HEK293 (cell line): ENCODE results near the gene EIF2B5.
A peak's percentile ranks its signal among the peaks of the same experiment; 100 is the strongest.

ENCODE experiments used
- CTCF ChIA-PET: fragments of 350-600 bp; formaldehyde crosslinking; extraction: SDS; loops from one replicate; lab custom pipeline; 2021; ENCODE audit warnings: antibody characterized with exemption; lab: Yijun Ruan, JAX
- POLR2A ChIA-PET: fragments of 300-600 bp; formaldehyde crosslinking; extraction: SDS; loops from one replicate; lab custom pipeline; 2020; ENCODE audit warnings: antibody characterized with exemption, inconsistent platforms; lab: Yijun Ruan, JAX
- H3K27ac ChIP-seq: fragments of 200-500 bp; sonication (Bioruptor generic); 2 replicates; pipeline ENCODE4 v1.5.1; 2014; ENCODE audit warnings: low read depth, low read length, control low read depth, inconsistent platforms; ENCODE audit errors: extremely low read depth
- H3K36me3 ChIP-seq, 2 experiments: fragments of 200-500 bp in 1 of 2; sonication (Bioruptor generic) in 1 of 2; 1 replicate in 1 of 2; 2 replicates in 1 of 2; pipeline ENCODE4 v1.5.1; 2014 to 2017; ENCODE audit warnings: inconsistent platforms in 2 of 2, low read length in 2 of 2; ENCODE audit not compliant: control insufficient read depth in 2 of 2, insufficient read depth in 1 of 2
- H3K4me1 ChIP-seq: fragments of 200-500 bp; sonication (Bioruptor generic); 2 replicates; pipeline ENCODE4 v1.5.1; 2014; ENCODE audit warnings: mild to moderate bottlenecking, low read length, inconsistent platforms; ENCODE audit not compliant: control insufficient read depth, insufficient read depth
- H3K4me3 ChIP-seq: 2 replicates; pipeline ENCODE4 v1.5.1; 2011; ENCODE audit warnings: low read depth, mild to moderate bottlenecking, control low read depth, low read length, moderate library complexity
- H3K9me3 ChIP-seq: fragments of 200-500 bp; sonication (Bioruptor generic); 2 replicates; pipeline ENCODE4 v1.5.1; 2014; ENCODE audit warnings: low read depth, low read length, inconsistent platforms; ENCODE audit not compliant: control insufficient read depth, insufficient read depth
- KLF7 ChIP-seq: fragments of 450-650 bp; formaldehyde crosslinking; IDR thresholded peaks from 2 replicates; pipeline ENCODE4 v1.5.1; 2016; ENCODE audit warnings: missing biosample characterization, missing genetic modification characterization, borderline replicate concordance
- MZF1 ChIP-seq: fragments of 450-650 bp; formaldehyde crosslinking; IDR thresholded peaks from 2 replicates; pipeline ENCODE4 v1.5.1; 2017; ENCODE audit warnings: missing biosample characterization, missing genetic modification characterization, borderline replicate concordance
- OSR2 ChIP-seq: fragments of 450-650 bp; formaldehyde crosslinking; IDR thresholded peaks from 2 replicates; pipeline ENCODE4 v1.5.1; 2016; ENCODE audit warnings: missing biosample characterization, missing genetic modification characterization
- YY2 ChIP-seq: fragments of 450-650 bp; formaldehyde crosslinking; IDR thresholded peaks from 2 replicates; pipeline ENCODE4 v1.5.1; 2016; ENCODE audit warnings: missing biosample characterization, missing genetic modification characterization
- ZBTB26 ChIP-seq: fragments of 450-650 bp; formaldehyde crosslinking; optimal IDR thresholded peaks from 2 replicates; pipeline ENCODE3; 2016; ENCODE audit warnings: missing biosample characterization, mild to moderate bottlenecking, missing genetic modification characterization
- ZNF132 ChIP-seq: fragments of 450-650 bp; formaldehyde crosslinking; IDR thresholded peaks from 2 replicates; pipeline ENCODE4 v1.5.1; 2017; ENCODE audit warnings: missing biosample characterization, missing genetic modification characterization, borderline replicate concordance
- ZNF169 ChIP-seq: fragments of 450-650 bp; formaldehyde crosslinking; IDR thresholded peaks from 2 replicates; pipeline ENCODE4 v1.5.1; 2016; ENCODE audit warnings: missing biosample characterization, missing genetic modification characterization
- ZNF221 ChIP-seq: fragments of 450-650 bp; formaldehyde crosslinking; IDR thresholded peaks from 2 replicates; pipeline ENCODE4 v1.5.1; 2017; ENCODE audit warnings: missing biosample characterization, missing genetic modification characterization, borderline replicate concordance
- ZNF488 ChIP-seq: fragments of 450-650 bp; formaldehyde crosslinking; IDR thresholded peaks from 2 replicates; pipeline ENCODE4 v1.5.1; 2016; ENCODE audit warnings: missing biosample characterization, missing genetic modification characterization
- ZNF521 ChIP-seq: fragments of 450-650 bp; formaldehyde crosslinking; IDR thresholded peaks from 2 replicates; pipeline ENCODE4 v1.5.1; 2017; ENCODE audit warnings: missing biosample characterization, mild to moderate bottlenecking, missing genetic modification characterization
- ZNF558 ChIP-seq: fragments of 450-650 bp; formaldehyde crosslinking; IDR thresholded peaks from 2 replicates; pipeline ENCODE4 v1.5.1; 2016; ENCODE audit warnings: missing biosample characterization, missing genetic modification characterization
- ZNF571 ChIP-seq: fragments of 450-650 bp; formaldehyde crosslinking; IDR thresholded peaks from 2 replicates; pipeline ENCODE4 v1.5.0; 2017; ENCODE audit warnings: missing biosample characterization, missing genetic modification characterization
- ZNF623 ChIP-seq: fragments of 450-650 bp; formaldehyde crosslinking; IDR thresholded peaks from 2 replicates; pipeline ENCODE4 v1.5.1; 2016; ENCODE audit warnings: missing biosample characterization, missing genetic modification characterization
- ZNF747 ChIP-seq: fragments of 450-650 bp; formaldehyde crosslinking; IDR thresholded peaks from 2 replicates; pipeline ENCODE4 v1.5.1; 2016; ENCODE audit warnings: missing biosample characterization, missing genetic modification characterization
- ZNF777 ChIP-seq: fragments of 450-650 bp; formaldehyde crosslinking; IDR thresholded peaks from 2 replicates; pipeline ENCODE4 v1.5.1; 2017; ENCODE audit warnings: missing biosample characterization, missing genetic modification characterization, borderline replicate concordance
- ZSCAN18 ChIP-seq: fragments of 450-650 bp; formaldehyde crosslinking; IDR thresholded peaks from 2 replicates; pipeline ENCODE4 v1.5.1; 2016; ENCODE audit warnings: missing biosample characterization, missing genetic modification characterization
- ZSCAN5A ChIP-seq: fragments of 450-650 bp; formaldehyde crosslinking; IDR thresholded peaks from 2 replicates; pipeline ENCODE4 v1.5.1; 2016; ENCODE audit warnings: missing biosample characterization, missing genetic modification characterization
- TF ChIP-seq, protein P1 (sequence below): fragments of 450-650 bp; IDR thresholded peaks from 2 replicates; pipeline ENCODE4 v1.5.1; 2018; ENCODE audit warnings: missing biosample characterization, mild to moderate bottlenecking, missing genetic modification characterization
- TF ChIP-seq, protein P2 (sequence below): fragments of 450-650 bp; formaldehyde crosslinking; IDR thresholded peaks from 2 replicates; pipeline ENCODE4 v1.5.1; 2016; ENCODE audit warnings: missing biosample characterization, missing genetic modification characterization
- TF ChIP-seq, protein P3 (sequence below): fragments of 450-650 bp; formaldehyde crosslinking; IDR thresholded peaks from 2 replicates; pipeline ENCODE4 v1.5.1; 2016; ENCODE audit warnings: missing biosample characterization, missing genetic modification characterization

Gene EIF2B5

DNA sequence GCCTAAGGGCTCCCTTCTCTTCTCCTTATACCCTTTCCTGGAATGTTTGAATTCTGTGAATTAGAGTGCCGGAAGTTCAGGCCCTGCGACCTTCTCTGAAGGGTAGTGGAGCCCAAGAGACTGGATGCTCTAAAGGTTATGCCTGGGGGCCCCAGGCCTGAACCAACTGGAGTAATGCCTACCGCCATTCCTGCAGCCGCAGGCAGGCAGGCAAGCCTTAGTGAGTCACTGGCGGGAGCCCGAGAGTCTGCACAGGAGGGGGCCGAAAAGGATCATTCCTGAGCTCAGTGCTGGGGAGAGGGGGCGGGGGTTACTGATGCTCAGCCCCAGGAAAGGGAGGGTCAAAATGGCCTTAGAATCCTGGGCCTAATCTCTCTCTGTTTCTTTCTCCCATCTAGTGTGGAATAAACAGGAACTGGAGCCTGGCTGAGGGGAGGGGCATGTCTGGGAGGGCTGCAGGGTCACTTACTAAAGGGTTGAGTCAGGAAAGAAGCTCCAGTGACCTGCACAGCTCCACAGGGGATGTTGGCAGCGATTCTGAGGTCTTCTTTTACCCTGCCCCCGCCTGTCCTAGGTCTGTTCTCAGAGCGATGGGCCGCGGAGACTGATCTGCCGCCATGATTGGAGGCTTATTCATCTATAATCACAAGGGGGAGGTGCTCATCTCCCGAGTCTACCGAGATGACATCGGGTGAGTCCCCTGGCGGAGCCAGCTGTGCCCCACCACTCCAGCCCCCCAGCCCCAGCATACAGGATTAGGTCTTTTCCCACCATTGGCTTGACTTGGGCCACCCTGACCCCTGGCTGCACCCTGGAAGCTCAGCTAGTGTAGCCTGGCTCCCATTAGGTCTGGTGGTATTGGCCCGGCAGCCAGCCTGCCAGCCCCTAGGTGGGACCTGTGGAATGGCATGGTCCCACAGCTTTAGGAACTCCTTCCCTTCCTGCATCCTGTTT, 41.5 kb downstream of the EIF2B5 start (continued):
- TF ChIP-seq ZNF747 (tag by site-specific recombination), result no peak
- no peak for TF ChIP-seq YY2 (tag by site-specific recombination)
- TF ChIP-seq ZNF521 (tag by site-specific recombination), result no peak
- no peak for TF ChIP-seq ZNF777

GRCh38 chr3:184177331-184177731, 42.2 kb downstream of the EIF2B5 start:
- CTCF ChIA-PET, result no interaction called here
- POLR2A ChIA-PET, result interaction anchor here (0.7 to 2.4 kb wide), 5 partner anchors 9 to 72 kb away, joined by 3 to 34 read pairs (median 6); partner anchors contain the start of genes ABCF3, DVL3, EEF1AKMT4 and EIF2B5
- peaks cover 8 to 63% of the 10 kb centered on the region in 2 experiments; a peak in 2 of 3 replicates for H3K36me3 ChIP-seq
- no peaks in the 10 kb centered on the region for H3K9me3 ChIP-seq
- H3K27ac ChIP-seq, result peak overlapping the region; percentile 78; the same call in 1 of the 2 replicates
- H3K4me3 ChIP-seq, result no peak overlapping the region
- H3K4me1 ChIP-seq, result peaks cover 3% of the 10 kb centered on the region; the same call in 1 of the 2 replicates
- TF ChIP-seq, protein P1, sequence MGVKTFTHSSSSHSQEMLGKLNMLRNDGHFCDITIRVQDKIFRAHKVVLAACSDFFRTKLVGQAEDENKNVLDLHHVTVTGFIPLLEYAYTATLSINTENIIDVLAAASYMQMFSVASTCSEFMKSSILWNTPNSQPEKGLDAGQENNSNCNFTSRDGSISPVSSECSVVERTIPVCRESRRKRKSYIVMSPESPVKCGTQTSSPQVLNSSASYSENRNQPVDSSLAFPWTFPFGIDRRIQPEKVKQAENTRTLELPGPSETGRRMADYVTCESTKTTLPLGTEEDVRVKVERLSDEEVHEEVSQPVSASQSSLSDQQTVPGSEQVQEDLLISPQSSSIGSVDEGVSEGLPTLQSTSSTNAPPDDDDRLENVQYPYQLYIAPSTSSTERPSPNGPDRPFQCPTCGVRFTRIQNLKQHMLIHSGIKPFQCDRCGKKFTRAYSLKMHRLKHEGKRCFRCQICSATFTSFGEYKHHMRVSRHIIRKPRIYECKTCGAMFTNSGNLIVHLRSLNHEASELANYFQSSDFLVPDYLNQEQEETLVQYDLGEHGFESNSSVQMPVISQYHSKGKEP (tag by site-specific recombination), result no peak
- TF ChIP-seq ZSCAN18, result no peak
- no peak for TF ChIP-seq ZBTB26 (tag by site-specific recombination)
- TF ChIP-seq, protein P2, sequence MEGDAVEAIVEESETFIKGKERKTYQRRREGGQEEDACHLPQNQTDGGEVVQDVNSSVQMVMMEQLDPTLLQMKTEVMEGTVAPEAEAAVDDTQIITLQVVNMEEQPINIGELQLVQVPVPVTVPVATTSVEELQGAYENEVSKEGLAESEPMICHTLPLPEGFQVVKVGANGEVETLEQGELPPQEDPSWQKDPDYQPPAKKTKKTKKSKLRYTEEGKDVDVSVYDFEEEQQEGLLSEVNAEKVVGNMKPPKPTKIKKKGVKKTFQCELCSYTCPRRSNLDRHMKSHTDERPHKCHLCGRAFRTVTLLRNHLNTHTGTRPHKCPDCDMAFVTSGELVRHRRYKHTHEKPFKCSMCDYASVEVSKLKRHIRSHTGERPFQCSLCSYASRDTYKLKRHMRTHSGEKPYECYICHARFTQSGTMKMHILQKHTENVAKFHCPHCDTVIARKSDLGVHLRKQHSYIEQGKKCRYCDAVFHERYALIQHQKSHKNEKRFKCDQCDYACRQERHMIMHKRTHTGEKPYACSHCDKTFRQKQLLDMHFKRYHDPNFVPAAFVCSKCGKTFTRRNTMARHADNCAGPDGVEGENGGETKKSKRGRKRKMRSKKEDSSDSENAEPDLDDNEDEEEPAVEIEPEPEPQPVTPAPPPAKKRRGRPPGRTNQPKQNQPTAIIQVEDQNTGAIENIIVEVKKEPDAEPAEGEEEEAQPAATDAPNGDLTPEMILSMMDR (tag by site-specific recombination), result no peak
- TF ChIP-seq ZNF558 (tag by site-specific recombination), result no peak
- TF ChIP-seq ZNF571 (tag by site-specific recombination), result no peak
- TF ChIP-seq OSR2 (tag by site-specific recombination), result no peak
- TF ChIP-seq ZNF169 (tag by site-specific recombination), result no peak
- TF ChIP-seq, protein P3, sequence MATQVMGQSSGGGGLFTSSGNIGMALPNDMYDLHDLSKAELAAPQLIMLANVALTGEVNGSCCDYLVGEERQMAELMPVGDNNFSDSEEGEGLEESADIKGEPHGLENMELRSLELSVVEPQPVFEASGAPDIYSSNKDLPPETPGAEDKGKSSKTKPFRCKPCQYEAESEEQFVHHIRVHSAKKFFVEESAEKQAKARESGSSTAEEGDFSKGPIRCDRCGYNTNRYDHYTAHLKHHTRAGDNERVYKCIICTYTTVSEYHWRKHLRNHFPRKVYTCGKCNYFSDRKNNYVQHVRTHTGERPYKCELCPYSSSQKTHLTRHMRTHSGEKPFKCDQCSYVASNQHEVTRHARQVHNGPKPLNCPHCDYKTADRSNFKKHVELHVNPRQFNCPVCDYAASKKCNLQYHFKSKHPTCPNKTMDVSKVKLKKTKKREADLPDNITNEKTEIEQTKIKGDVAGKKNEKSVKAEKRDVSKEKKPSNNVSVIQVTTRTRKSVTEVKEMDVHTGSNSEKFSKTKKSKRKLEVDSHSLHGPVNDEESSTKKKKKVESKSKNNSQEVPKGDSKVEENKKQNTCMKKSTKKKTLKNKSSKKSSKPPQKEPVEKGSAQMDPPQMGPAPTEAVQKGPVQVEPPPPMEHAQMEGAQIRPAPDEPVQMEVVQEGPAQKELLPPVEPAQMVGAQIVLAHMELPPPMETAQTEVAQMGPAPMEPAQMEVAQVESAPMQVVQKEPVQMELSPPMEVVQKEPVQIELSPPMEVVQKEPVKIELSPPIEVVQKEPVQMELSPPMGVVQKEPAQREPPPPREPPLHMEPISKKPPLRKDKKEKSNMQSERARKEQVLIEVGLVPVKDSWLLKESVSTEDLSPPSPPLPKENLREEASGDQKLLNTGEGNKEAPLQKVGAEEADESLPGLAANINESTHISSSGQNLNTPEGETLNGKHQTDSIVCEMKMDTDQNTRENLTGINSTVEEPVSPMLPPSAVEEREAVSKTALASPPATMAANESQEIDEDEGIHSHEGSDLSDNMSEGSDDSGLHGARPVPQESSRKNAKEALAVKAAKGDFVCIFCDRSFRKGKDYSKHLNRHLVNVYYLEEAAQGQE (tag by site-specific recombination), result no peak
- no peak for TF ChIP-seq ZNF132
- TF ChIP-seq ZSCAN5A (tag by site-specific recombination), result no peak
- no peak for TF ChIP-seq ZNF623
- no peak for TF ChIP-seq MZF1
- no peak for TF ChIP-seq ZNF488 (tag by site-specific recombination)
- TF ChIP-seq KLF7, result no peak
- TF ChIP-seq ZNF221 (tag by site-specific recombination), result no peak
